Measurements from ENCODE around the gene CLCN3.

GRCh38 chr4:169745291-169745690 lies 124.9 kb downstream of the CLCN3 start:
- TF ChIP-seq CTCF (IDR thresholded peaks at IDR 0.05 in 2 of 3, conservative IDR thresholded peaks at IDR 0.05 in 1 of 3; ENCODE audit: control insufficient read depth in 2 of 3, extremely low read depth in 1 of 3, insufficient read depth in 1 of 3, low read depth in 3 of 3, low read length in 3 of 3) (no peak), ZNF24 (IDR thresholded peaks at IDR 0.05) (no peak), YY1 (IDR thresholded peaks at IDR 0.05; ENCODE audit: low read depth, low read length) (no peak), ZSCAN29 (IDR thresholded peaks at IDR 0.05) (no peak), TAF1 (IDR thresholded peaks at IDR 0.05; ENCODE audit: borderline replicate concordance, low read depth, low read length) (no peak), EED (IDR thresholded peaks at IDR 0.05; ENCODE audit: low read depth) (no peak), HDAC2 (IDR thresholded peaks at IDR 0.05) (no peak), DPF2 (IDR thresholded peaks at IDR 0.05) (no peak), EZH2 (IDR thresholded peaks at IDR 0.05; ENCODE audit: borderline replicate concordance, control insufficient read depth, low read depth, low read length) (no peak), RFX5 (IDR thresholded peaks at IDR 0.05; ENCODE audit: low read depth, low read length) (no peak), CHD2 (IDR thresholded peaks at IDR 0.05; ENCODE audit: borderline replicate concordance, low read depth, low read length) (no peak), POLR2A (IDR thresholded peaks at IDR 0.05; ENCODE audit: low read depth, low read length) (no peak), PRDM15 (CRISPR knock-in tag; IDR thresholded peaks at IDR 0.05) (no peak), SREBF2 (IDR thresholded peaks at IDR 0.05; ENCODE audit: low read length) (no peak)
